GM23338 (cell line): ENCODE measurements around the gene RASSF4. TPM values are rescaled to one million over a fixed set of nuclear protein-coding genes. Genes with fewer than 3 reads are reported as not detected.

Experiments used
- ATAC-seq: fragments of 200-7000 bp; cut with Tn5 transposase; 3 replicates; pipeline ENCODE4 v1.9.1; 2020
- DNase-seq: peaks from one replicate; pipeline ENCODE4 v3.0.0-alpha.2; 2015; ENCODE audit warnings: low spot score
- H2AFZ ChIP-seq: fragments of 200-600 bp; sonication (generic); 2 replicates; pipeline ENCODE4 v1.8.0; 2016; ENCODE audit warnings: antibody characterized with exemption, mild to moderate bottlenecking, moderate library complexity
- H3F3A ChIP-seq: fragments of 200-600 bp; sonication (generic); replicated peaks from 2 replicates; pipeline ENCODE4 v1.8.0; 2017; ENCODE audit warnings: antibody characterized with exemption, mixed run types, low read depth
- H3K27ac ChIP-seq: fragments of 200-600 bp; sonication (generic); 2 replicates; pipeline ENCODE4 v1.6.1; 2016; ENCODE audit warnings: low read depth
- H3K27me3 ChIP-seq: fragments of 200-600 bp; sonication (generic); 2 replicates; pipeline ENCODE4 v1.8.0; 2016; ENCODE audit warnings: mild to moderate bottlenecking, mixed run types, moderate library complexity; ENCODE audit not compliant: insufficient read depth
- H3K36me3 ChIP-seq: fragments of 200-600 bp; sonication (generic); 2 replicates; pipeline ENCODE4 v1.8.0; 2016; ENCODE audit warnings: mild to moderate bottlenecking; ENCODE audit not compliant: insufficient read depth
- H3K4me1 ChIP-seq: fragments of 200-600 bp; sonication (generic); 2 replicates; pipeline ENCODE4 v1.8.0; 2016; ENCODE audit warnings: mild to moderate bottlenecking, moderate library complexity; ENCODE audit not compliant: insufficient read depth
- H3K4me2 ChIP-seq: fragments of 200-600 bp; sonication (generic); 2 replicates; pipeline ENCODE4 v1.7.1; 2017; ENCODE audit warnings: mixed run types
- H3K4me3 ChIP-seq: fragments of 200-600 bp; sonication (generic); 2 replicates; pipeline ENCODE4 v1.6.1; 2016; ENCODE audit warnings: mixed run types
- H3K79me2 ChIP-seq: fragments of 200-600 bp; sonication (generic); replicated peaks from 2 replicates; pipeline ENCODE4 v1.8.0; 2017; ENCODE audit warnings: mild to moderate bottlenecking; ENCODE audit not compliant: insufficient read depth
- H3K9me2 ChIP-seq: fragments of 200-600 bp; sonication (generic); 2 replicates; pipeline ENCODE4 v1.8.0; 2017; ENCODE audit not compliant: insufficient read depth
- H4K20me1 ChIP-seq: fragments of 200-600 bp; sonication (generic); replicated peaks from 2 replicates; pipeline ENCODE4 v1.8.0; 2017; ENCODE audit warnings: mild to moderate bottlenecking; ENCODE audit not compliant: insufficient read depth
- H3K27ac Mint-ChIP-seq: 2 replicates; pipeline ENCODE4 v1.8.0; 2020; ENCODE audit warnings: inconsistent platforms, mild to moderate bottlenecking, moderate library complexity, mixed read lengths
- H3K27me3 Mint-ChIP-seq: 3 replicates; pipeline ENCODE4 v1.8.0; 2022; ENCODE audit warnings: low read depth, mild to moderate bottlenecking, moderate library complexity, mixed read lengths, inconsistent platforms; ENCODE audit not compliant: insufficient read depth, poor library complexity
- H3K36me3 Mint-ChIP-seq: 3 replicates; pipeline ENCODE4 v1.8.0; 2021; ENCODE audit warnings: low read depth, mild to moderate bottlenecking, inconsistent platforms, moderate library complexity, mixed read lengths
- H3K4me1 Mint-ChIP-seq: 3 replicates; pipeline ENCODE4 v1.8.0; 2020; ENCODE audit warnings: mild to moderate bottlenecking, inconsistent platforms, mixed read lengths
- H3K4me3 Mint-ChIP-seq: 3 replicates; pipeline ENCODE4 v1.8.0; 2021; ENCODE audit warnings: moderate library complexity, mild to moderate bottlenecking, inconsistent platforms, mixed read lengths
- H3K9me3 Mint-ChIP-seq: 3 replicates; pipeline ENCODE4 v1.8.0; 2020; ENCODE audit warnings: moderate library complexity, mild to moderate bottlenecking, inconsistent platforms, mixed read lengths
- CREB1 ChIP-seq: fragments of 250-450 bp; sonication (Bioruptor Pico); IDR thresholded peaks from 2 replicates; pipeline ENCODE4 v1.5.0; 2020; ENCODE audit warnings: low read depth, mild to moderate bottlenecking, moderate library complexity
- EZH2 ChIP-seq: fragments of 200-600 bp; sonication (generic); IDR thresholded peaks from one replicate; pipeline ENCODE4 v1.8.0; 2017; ENCODE audit warnings: antibody characterized with exemption, mild to moderate bottlenecking, low read depth; ENCODE audit not compliant: unreplicated experiment
- EZH2phosphoT487 ChIP-seq: fragments of 200-600 bp; sonication (generic); IDR thresholded peaks from one replicate; pipeline ENCODE4 v1.8.1; 2018; ENCODE audit warnings: antibody characterized with exemption; ENCODE audit not compliant: unreplicated experiment
- JUNB ChIP-seq: IDR thresholded peaks from one replicate; pipeline ENCODE4 v1.6.1; 2016; ENCODE audit warnings: antibody characterized with exemption; ENCODE audit not compliant: unreplicated experiment
- NANOG ChIP-seq: IDR thresholded peaks from 2 replicates; pipeline ENCODE4 v1.6.1; 2016; ENCODE audit warnings: antibody characterized with exemption, borderline replicate concordance
- POLR2AphosphoS5 ChIP-seq: IDR thresholded peaks from 2 replicates; pipeline ENCODE4 v1.6.1; 2016; ENCODE audit warnings: antibody characterized with exemption, low read depth
- REST ChIP-seq: IDR thresholded peaks from one replicate; pipeline ENCODE4 v1.6.1; 2018; ENCODE audit warnings: antibody characterized with exemption; ENCODE audit not compliant: unreplicated experiment
- STAT1 ChIP-seq: IDR thresholded peaks from one replicate; pipeline ENCODE4 v1.6.1; 2016; ENCODE audit warnings: antibody characterized with exemption; ENCODE audit not compliant: unreplicated experiment
- ZNF114 ChIP-seq: fragments of 250-450 bp; sonication (Bioruptor Pico); IDR thresholded peaks from 2 replicates; pipeline ENCODE4 v1.5.0; 2020; ENCODE audit warnings: mild to moderate bottlenecking, moderate library complexity
- ZNF331 ChIP-seq: fragments of 250-450 bp; sonication (Bioruptor Pico); IDR thresholded peaks from 2 replicates; pipeline ENCODE4 v1.5.0; 2020; ENCODE audit warnings: low read depth, mild to moderate bottlenecking, moderate library complexity
- polyA plus RNA-seq: library from polyadenylated mRNA; unstranded; fragments of >200 nt; fragmentation: Nextera tagmentation; extraction: Ambion mirVana; gene quantifications from 2 replicates; pipeline ENCODE4 v1.2.1, GENCODE V29; 2016
- total RNA-seq: library from RNA; depleted of rRNA; stranded (reverse); fragments of >200 nt; shearing (Covaris generic); gene quantifications from 2 replicates; pipeline ENCODE4 v1.2.3, GENCODE V29; 2014
- TF ChIP-seq, protein P1 (sequence below): fragments of 250-450 bp; sonication (Bioruptor Pico); IDR thresholded peaks from 2 replicates; pipeline ENCODE4 v1.5.0; 2020; ENCODE audit warnings: mild to moderate bottlenecking, moderate library complexity
- TF ChIP-seq, protein P2 (sequence below): IDR thresholded peaks from 2 replicates; pipeline ENCODE4 v1.6.1; 2016; ENCODE audit warnings: antibody characterized with exemption

The RASSF4 gene
- total and polyA plus RNA-seq, 2 experiments from 2014 or later, result 12.4 to 13.6 TPM

DNA sequence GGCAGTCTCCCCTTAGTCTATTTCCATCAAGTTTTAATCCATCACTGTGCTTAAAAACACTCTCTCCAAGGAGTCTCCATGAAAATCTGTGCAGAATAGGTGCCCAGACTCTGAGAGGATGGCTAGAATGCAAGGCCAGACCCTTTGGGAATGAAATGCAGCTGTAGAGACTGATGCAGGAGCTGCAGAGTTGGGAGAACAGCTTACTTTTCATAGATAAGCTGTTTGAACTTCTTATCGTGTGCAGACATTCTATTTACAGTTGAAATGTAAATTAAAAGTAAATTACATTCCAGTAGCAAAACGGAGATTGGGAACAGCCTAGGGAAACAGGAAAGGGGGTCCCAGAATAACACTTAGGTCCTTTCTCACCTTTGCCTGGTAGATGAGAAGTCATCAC is 56.0 kb downstream of the RASSF4 start (continued):
- TF ChIP-seq, protein P1, sequence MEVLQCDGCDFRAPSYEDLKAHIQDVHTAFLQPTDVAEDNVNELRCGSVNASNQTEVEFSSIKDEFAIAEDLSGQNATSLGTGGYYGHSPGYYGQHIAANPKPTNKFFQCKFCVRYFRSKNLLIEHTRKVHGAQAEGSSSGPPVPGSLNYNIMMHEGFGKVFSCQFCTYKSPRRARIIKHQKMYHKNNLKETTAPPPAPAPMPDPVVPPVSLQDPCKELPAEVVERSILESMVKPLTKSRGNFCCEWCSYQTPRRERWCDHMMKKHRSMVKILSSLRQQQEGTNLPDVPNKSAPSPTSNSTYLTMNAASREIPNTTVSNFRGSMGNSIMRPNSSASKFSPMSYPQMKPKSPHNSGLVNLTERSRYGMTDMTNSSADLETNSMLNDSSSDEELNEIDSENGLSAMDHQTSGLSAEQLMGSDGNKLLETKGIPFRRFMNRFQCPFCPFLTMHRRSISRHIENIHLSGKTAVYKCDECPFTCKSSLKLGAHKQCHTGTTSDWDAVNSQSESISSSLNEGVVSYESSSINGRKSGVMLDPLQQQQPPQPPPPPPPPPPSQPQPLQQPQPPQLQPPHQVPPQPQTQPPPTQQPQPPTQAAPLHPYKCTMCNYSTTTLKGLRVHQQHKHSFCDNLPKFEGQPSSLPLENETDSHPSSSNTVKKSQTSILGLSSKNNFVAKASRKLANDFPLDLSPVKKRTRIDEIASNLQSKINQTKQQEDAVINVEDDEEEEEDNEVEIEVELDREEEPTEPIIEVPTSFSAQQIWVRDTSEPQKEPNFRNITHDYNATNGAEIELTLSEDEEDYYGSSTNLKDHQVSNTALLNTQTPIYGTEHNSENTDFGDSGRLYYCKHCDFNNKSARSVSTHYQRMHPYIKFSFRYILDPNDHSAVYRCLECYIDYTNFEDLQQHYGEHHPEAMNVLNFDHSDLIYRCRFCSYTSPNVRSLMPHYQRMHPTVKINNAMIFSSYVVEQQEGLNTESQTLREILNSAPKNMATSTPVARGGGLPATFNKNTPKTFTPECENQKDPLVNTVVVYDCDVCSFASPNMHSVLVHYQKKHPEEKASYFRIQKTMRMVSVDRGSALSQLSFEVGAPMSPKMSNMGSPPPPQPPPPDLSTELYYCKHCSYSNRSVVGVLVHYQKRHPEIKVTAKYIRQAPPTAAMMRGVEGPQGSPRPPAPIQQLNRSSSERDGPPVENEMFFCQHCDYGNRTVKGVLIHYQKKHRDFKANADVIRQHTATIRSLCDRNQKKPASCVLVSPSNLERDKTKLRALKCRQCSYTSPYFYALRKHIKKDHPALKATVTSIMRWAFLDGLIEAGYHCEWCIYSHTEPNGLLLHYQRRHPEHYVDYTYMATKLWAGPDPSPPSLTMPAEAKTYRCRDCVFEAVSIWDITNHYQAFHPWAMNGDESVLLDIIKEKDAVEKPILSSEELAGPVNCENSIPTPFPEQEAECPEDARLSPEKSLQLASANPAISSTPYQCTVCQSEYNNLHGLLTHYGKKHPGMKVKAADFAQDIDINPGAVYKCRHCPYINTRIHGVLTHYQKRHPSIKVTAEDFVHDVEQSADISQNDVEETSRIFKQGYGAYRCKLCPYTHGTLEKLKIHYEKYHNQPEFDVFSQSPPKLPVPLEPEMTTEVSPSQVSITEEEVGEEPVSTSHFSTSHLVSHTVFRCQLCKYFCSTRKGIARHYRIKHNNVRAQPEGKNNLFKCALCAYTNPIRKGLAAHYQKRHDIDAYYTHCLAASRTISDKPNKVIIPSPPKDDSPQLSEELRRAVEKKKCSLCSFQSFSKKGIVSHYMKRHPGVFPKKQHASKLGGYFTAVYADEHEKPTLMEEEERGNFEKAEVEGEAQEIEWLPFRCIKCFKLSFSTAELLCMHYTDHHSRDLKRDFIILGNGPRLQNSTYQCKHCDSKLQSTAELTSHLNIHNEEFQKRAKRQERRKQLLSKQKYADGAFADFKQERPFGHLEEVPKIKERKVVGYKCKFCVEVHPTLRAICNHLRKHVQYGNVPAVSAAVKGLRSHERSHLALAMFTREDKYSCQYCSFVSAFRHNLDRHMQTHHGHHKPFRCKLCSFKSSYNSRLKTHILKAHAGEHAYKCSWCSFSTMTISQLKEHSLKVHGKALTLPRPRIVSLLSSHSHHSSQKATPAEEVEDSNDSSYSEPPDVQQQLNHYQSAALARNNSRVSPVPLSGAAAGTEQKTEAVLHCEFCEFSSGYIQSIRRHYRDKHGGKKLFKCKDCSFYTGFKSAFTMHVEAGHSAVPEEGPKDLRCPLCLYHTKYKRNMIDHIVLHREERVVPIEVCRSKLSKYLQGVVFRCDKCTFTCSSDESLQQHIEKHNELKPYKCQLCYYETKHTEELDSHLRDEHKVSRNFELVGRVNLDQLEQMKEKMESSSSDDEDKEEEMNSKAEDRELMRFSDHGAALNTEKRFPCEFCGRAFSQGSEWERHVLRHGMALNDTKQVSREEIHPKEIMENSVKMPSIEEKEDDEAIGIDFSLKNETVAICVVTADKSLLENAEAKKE, result no peak
- no peak for TF ChIP-seq REST
- TF ChIP-seq, protein P2, sequence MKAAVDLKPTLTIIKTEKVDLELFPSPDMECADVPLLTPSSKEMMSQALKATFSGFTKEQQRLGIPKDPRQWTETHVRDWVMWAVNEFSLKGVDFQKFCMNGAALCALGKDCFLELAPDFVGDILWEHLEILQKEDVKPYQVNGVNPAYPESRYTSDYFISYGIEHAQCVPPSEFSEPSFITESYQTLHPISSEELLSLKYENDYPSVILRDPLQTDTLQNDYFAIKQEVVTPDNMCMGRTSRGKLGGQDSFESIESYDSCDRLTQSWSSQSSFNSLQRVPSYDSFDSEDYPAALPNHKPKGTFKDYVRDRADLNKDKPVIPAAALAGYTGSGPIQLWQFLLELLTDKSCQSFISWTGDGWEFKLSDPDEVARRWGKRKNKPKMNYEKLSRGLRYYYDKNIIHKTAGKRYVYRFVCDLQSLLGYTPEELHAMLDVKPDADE, result no peak
- TF ChIP-seq NANOG, result no peak

GRCh38 chr10:45023426-45023825 is 63.8 kb downstream of the RASSF4 start:
- Histone ChIP-seq H3K36me3 (no peaks in the 10 kb centered on the region), H4K20me1 (no peaks in the 10 kb centered on the region), H3K4me3 (no peak overlapping the region), H3K27ac (no peak overlapping the region), H3K9me2 (no peaks in the 10 kb centered on the region), H3K4me2 (no peak overlapping the region), H3K27me3 (no peaks in the 10 kb centered on the region), H2AFZ (no peak overlapping the region), H3F3A (no peaks in the 10 kb centered on the region), H3K4me1 (no peaks in the 10 kb centered on the region), H3K79me2 (no peaks in the 10 kb centered on the region)
- H3K27ac Mint-ChIP-seq, result no peak overlapping the region
- H3K9me3 Mint-ChIP-seq, result peaks cover 7% of the 10 kb centered on the region
- ATAC-seq, result no peak
- H3K27me3 Mint-ChIP-seq, result peaks cover 3% of the 10 kb centered on the region
- H3K36me3 Mint-ChIP-seq, result no peaks in the 10 kb centered on the region
- H3K4me3 Mint-ChIP-seq, result no peak overlapping the region
- H3K4me1 Mint-ChIP-seq, result no peaks in the 10 kb centered on the region
- no peak for DNase-seq
- TF ChIP-seq EZH2phosphoT487, result no peak
- no peak for TF ChIP-seq CREB1 (CRISPR knock-in tag)
- TF ChIP-seq, protein P2, result no peak
- TF ChIP-seq ZNF331 (CRISPR knock-in tag), result no peak
- TF ChIP-seq JUNB, result no peak
- no peak for TF ChIP-seq POLR2AphosphoS5
- TF ChIP-seq STAT1, result no peak
- TF ChIP-seq NANOG, result no peak
- TF ChIP-seq ZNF114 (CRISPR knock-in tag), result no peak
- no peak for TF ChIP-seq EZH2
